Ascending aorta (tissue), 2 donors: ENCODE measurements around the gene LIPM. TPM values are rescaled to one million over a fixed set of nuclear protein-coding genes. Genes with fewer than 3 reads are reported as not detected.

Experiments used
- DNase-seq, 2 donors: peaks; one replicate each; pipeline ENCODE4 v3.0.0-alpha.2; 2019; ENCODE audit warnings: low spot score in 2 of 2
- H3K27ac ChIP-seq, 2 donors: fragments of 200-600 bp; sonication (generic); one replicate each; pipeline ENCODE4 v1.5.1; 2016 to 2017; ENCODE audit warnings: mild to moderate bottlenecking in 1 of 2
- H3K27me3 ChIP-seq: fragments of 200-600 bp; sonication (generic); one replicate; pipeline ENCODE4 v1.5.1; 2017
- H3K36me3 ChIP-seq, 2 donors: fragments of 200-600 bp; sonication (generic); one replicate each; pipeline ENCODE4 v1.5.1; 2016
- H3K4me1 ChIP-seq, 2 donors: fragments of 200-600 bp; sonication (generic); one replicate each; pipeline ENCODE4 v1.5.1; 2016 to 2017; ENCODE audit warnings: mild to moderate bottlenecking in 1 of 2
- H3K4me3 ChIP-seq, 2 donors: fragments of 200-600 bp; sonication (generic); one replicate each; pipeline ENCODE4 v1.5.1; 2016 to 2017; ENCODE audit warnings: mild to moderate bottlenecking in 1 of 2
- H3K9me3 ChIP-seq, 2 donors: fragments of 200-600 bp; sonication (generic); one replicate each; pipeline ENCODE4 v1.5.1; 2016
- intact Hi-C: fragments of 100-400 bp; cut with DNase I; formaldehyde crosslinking; loops from one replicate; pipeline ENCODE4 v1.15.1; 2023
- total RNA-seq: library from RNA; depleted of rRNA; stranded (reverse); fragments of >200 nt; gene quantifications from one replicate; pipeline ENCODE4 v1.1.0, GENCODE V29; 2016
- TF ChIP-seq, protein P1 (sequence below), 3 experiments: fragments of 200-600 bp in 2 of 3; fragments of 450-650 bp in 1 of 3; sonication (generic) in 2 of 3; IDR thresholded peaks; one replicate each; pipeline ENCODE4 v1.5.1; 2016 to 2019; ENCODE audit warnings: antibody characterized with exemption in 3 of 3, mild to moderate bottlenecking in 1 of 3, moderate library complexity in 1 of 3

LIPM gene
- total RNA-seq, 1 donor from 2014 or later: not detected

DNA sequence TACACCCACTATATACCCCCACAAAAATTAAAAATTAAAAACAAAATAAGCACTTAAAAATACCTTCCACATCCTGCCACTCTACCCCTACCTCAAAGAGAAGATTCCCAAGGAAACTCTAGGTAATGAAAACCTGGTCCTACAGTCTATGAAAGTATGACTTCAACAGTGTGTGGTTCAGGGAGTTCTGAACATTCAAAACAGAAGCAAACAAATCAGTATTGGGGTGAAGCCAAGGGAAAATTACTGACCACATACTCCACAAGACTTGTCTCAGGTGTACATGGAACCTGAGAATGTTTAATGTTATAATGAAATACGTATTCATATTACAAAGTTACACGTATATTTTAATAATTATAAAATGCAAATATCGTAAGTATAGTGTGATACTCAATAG is 20.3 kb upstream of the LIPM start:
- no peaks in the 10 kb centered on the region for H3K36me3 ChIP-seq

DNA sequence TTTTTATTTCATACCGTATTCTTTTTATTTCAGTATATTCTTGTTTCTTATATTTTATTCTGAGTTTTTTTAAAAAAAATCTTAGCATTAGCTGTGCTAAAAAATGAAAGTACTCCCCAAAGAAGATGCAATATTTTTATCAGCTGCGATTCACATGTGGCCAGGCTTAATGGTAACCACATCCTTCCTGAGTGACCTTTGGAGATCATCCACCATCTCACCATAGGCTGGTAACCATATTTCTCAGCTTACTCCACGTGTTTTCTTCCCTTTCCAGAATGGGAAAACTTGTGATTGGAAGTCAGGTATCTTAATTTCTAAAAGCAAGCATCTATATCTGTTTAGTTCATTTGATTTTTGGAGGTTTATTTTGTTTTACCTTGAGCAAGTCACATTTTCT is 18.8 kb upstream of the LIPM start:
- H3K27me3 ChIP-seq: no peaks in the 10 kb centered on the region
- intact Hi-C loops: no loop called here
- H3K4me3 ChIP-seq: no peak overlapping the region
- H3K9me3 ChIP-seq: no peaks in the 10 kb centered on the region
- no peak for DNase-seq
- TF ChIP-seq, protein P1, sequence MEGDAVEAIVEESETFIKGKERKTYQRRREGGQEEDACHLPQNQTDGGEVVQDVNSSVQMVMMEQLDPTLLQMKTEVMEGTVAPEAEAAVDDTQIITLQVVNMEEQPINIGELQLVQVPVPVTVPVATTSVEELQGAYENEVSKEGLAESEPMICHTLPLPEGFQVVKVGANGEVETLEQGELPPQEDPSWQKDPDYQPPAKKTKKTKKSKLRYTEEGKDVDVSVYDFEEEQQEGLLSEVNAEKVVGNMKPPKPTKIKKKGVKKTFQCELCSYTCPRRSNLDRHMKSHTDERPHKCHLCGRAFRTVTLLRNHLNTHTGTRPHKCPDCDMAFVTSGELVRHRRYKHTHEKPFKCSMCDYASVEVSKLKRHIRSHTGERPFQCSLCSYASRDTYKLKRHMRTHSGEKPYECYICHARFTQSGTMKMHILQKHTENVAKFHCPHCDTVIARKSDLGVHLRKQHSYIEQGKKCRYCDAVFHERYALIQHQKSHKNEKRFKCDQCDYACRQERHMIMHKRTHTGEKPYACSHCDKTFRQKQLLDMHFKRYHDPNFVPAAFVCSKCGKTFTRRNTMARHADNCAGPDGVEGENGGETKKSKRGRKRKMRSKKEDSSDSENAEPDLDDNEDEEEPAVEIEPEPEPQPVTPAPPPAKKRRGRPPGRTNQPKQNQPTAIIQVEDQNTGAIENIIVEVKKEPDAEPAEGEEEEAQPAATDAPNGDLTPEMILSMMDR (IDR thresholded peaks at IDR 0.05): no peak
- no peak overlapping the region for H3K27ac ChIP-seq
- no peaks in the 10 kb centered on the region for H3K4me1 ChIP-seq
- H3K36me3 ChIP-seq: no peaks in the 10 kb centered on the region

More for the DNA sequence above, 20.3 kb upstream of the LIPM start:
- no peaks in the 10 kb centered on the region for H3K4me1 ChIP-seq
- H3K9me3 ChIP-seq: no peaks in the 10 kb centered on the region
- intact Hi-C loops: no loop called here
- H3K27me3 ChIP-seq: no peaks in the 10 kb centered on the region
- H3K4me3 ChIP-seq: no peak overlapping the region
- DNase-seq: no peak
- no peak overlapping the region for H3K27ac ChIP-seq
- TF ChIP-seq, protein P1 (IDR thresholded peaks at IDR 0.05): no peak

DNA sequence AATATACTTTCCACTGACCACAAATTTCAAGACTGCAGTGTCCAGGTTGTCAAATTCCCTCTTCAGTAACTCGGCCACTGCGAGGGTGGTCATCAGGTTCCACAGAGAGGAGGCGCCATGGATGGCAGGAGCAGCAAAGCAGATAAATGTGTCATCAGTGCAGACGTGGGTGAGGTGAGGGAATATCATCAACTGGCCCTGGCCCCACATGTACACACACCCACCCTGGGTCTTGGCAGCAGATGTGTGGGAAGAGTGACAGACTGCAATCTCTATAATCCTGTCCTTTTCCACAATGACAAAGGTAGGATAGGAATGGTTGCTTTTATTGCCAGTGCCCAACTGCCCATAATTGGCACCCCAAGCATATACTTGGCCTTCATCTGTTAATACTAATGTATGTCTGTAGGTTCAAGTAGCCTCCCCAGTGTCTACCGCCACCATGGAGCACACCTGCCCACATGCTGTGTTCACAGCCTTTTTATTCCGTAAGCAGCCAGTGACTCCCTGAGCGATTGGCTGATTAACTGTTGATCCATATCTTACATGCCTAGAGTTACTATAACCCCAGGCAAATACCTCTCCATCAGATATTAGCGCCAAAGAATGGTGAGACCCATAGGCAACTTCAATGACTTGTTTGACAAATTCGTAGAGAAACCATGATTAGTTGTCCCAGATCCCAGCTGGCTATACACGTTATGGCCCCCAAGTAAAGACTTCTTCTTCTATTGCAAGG is 16.3 kb upstream of the LIPM start:
- Histone ChIP-seq H3K9me3 (no peaks in the 10 kb centered on the region), H3K4me3 (no peak overlapping the region), H3K36me3 (no peaks in the 10 kb centered on the region), H3K4me1 (no peaks in the 10 kb centered on the region), H3K27ac (no peak overlapping the region), H3K27me3 (no peaks in the 10 kb centered on the region)
- TF ChIP-seq, protein P1 (IDR thresholded peaks at IDR 0.05): no peak
- no peak for DNase-seq
- intact Hi-C loops: no loop called here

DNA sequence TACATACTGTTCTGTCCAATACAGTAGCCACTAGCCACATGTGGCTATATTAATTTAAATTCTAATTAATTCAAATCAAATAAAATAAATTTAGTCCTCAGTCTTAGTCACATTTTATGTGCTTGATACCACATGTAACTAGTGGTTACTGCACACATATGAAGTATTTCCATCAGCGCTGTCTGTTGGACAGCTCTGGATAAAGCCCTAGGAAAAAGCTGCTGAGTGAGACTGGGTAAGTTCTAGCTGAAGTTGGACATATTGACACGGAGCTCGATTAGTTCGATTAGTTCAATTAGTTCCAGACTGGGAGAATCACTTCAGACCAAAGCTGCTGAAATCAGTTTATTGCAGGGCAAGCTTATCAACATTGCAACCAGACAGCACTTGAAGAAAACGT is 15.1 kb upstream of the LIPM start:
- H3K27me3 ChIP-seq: no peaks in the 10 kb centered on the region
- H3K4me3 ChIP-seq: no peak overlapping the region
- DNase-seq: no peak
- intact Hi-C loops: no loop called here
- no peak overlapping the region for H3K27ac ChIP-seq
- H3K36me3 ChIP-seq: no peaks in the 10 kb centered on the region
- H3K9me3 ChIP-seq: no peaks in the 10 kb centered on the region
- TF ChIP-seq, protein P1 (IDR thresholded peaks at IDR 0.05): no peak
- H3K4me1 ChIP-seq: no peaks in the 10 kb centered on the region

DNA sequence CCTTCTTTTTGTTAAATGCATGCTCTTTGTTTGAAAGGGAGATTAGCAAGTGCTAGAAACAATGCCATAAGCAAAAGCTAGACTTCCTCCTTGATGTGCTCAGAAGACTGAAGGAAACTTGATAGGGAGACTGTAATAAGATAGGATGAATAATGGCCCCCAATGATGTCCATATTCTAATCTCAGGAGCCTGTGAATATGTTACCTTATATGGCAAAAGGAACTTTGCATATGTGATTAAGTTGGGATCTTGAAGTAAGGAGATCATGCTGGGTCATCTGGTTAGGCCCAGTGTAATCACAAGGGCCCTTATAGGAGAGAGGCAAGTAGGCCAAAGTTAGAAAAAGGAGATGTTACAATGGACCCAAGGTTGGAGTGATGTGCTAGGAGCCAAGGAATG is 13.6 kb upstream of the LIPM start:
- intact Hi-C loops: no loop called here
- TF ChIP-seq, protein P1 (IDR thresholded peaks at IDR 0.05): no peak

More for the DNA sequence above, 13.6 kb upstream of the LIPM start:
- DNase-seq: no peak
- Histone ChIP-seq H3K9me3 (no peaks in the 10 kb centered on the region), H3K4me1 (no peaks in the 10 kb centered on the region), H3K36me3 (no peaks in the 10 kb centered on the region), H3K27ac (no peak overlapping the region), H3K27me3 (no peaks in the 10 kb centered on the region), H3K4me3 (no peak overlapping the region)
